ENCODE measurements around the gene KIFC3. TPM values are rescaled to one million over a fixed set of nuclear protein-coding genes. Genes with fewer than 3 reads are reported as not detected.
A peak's percentile ranks its signal among the peaks of the same experiment; 100 is the strongest.
"Not testable (repeated sequence)": the region's sequence is repeated elsewhere in the genome, so short reads cannot be mapped to it uniquely, and the experiment has no call there.

The KIFC3 gene
- total and polyA plus RNA-seq, 4 donors, result 24.3 to 55.7 (median 45.0) TPM

- no peak overlapping the region for H3K4me3 ChIP-seq (ENCODE audit: low read depth, low read length)
- H3K9me3 ChIP-seq (ENCODE audit: control insufficient read depth, insufficient read depth, low read length), result no peaks in the 10 kb centered on the region
- H3K36me3 ChIP-seq (ENCODE audit: control insufficient read depth, insufficient read depth, low read length), result no peaks in the 10 kb centered on the region
- 20% methylated on average over 12 of the region's 13 CpGs for WGBS (ENCODE audit: insufficient coverage)
- H3K4me1 ChIP-seq (ENCODE audit: control insufficient read depth, insufficient read depth, low read length), result peaks cover 8% of the 10 kb centered on the region
- DNase-seq (ENCODE audit: low read depth in 4 of 6, low spot score in 6 of 6), result peak in 5 of 6 donors; percentile 40 to 96 (median 59)
- no peaks in the 10 kb centered on the region for H3K27me3 ChIP-seq (ENCODE audit: control insufficient read depth, insufficient read depth, low read length)
- peak overlapping the region; percentile 3 for H3K27ac ChIP-seq (ENCODE audit: low read depth, low read length)
Measured at GRCh38 chr16:57838161-57838560, 35.9 kb upstream of the KIFC3 start.

DNA sequence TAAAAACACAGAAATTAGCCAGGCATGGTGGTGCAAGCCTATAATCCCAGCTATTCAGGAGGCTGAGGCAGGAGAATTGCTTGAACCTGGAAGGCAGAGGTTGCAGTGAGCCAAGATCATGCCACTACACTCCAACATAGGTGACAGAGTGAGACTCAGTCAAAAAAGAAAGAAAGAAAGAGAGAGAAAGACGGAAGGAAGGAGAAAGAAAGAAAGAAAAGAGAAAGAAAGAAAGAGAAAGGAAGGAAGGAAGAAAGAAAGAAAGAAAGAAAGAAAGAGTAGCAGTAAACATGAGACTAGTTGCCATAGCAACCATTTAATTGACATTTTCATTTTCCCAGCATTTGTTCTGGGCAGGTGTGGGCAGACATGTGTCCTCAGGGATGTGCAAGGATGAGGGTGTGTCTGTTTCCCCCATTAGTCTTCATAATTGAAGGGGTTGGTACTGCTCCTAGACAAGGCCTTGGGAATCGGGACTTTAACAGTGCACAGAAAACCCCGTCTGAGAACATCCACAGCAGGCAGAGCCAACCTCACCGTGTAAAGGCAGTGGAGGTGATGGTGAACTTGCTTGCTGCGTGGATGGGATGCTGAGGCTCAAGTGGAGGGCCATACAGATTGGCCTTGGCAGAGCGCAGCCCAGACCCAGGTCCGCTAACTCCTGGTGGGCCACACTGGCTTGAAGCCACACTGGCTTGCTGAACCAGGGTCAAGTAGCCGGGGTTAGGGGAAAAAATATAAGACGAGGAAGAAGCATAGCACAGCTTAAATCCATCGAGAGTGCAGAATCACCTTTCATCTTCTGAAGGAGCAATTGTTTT is 35.2 kb upstream of the KIFC3 start:
- Histone ChIP-seq H3K9me3 (ENCODE audit: control insufficient read depth, insufficient read depth, low read length) (no peaks in the 10 kb centered on the region), H3K4me3 (ENCODE audit: low read depth, low read length) (no peak overlapping the region), H3K27ac (ENCODE audit: low read depth, low read length) (peak overlapping the region; percentile 3), H3K4me1 (ENCODE audit: control insufficient read depth, insufficient read depth, low read length) (peaks cover 8% of the 10 kb centered on the region), H3K27me3 (ENCODE audit: control insufficient read depth, insufficient read depth, low read length) (no peaks in the 10 kb centered on the region), H3K36me3 (ENCODE audit: control insufficient read depth, insufficient read depth, low read length) (no peaks in the 10 kb centered on the region)
- WGBS (ENCODE audit: insufficient coverage), result 59% methylated on average over 7 of the region's 10 CpGs
- peak in 2 of 6 donors; percentile 40 to 80 for DNase-seq (ENCODE audit: low read depth in 4 of 6, low spot score in 6 of 6)

DNA sequence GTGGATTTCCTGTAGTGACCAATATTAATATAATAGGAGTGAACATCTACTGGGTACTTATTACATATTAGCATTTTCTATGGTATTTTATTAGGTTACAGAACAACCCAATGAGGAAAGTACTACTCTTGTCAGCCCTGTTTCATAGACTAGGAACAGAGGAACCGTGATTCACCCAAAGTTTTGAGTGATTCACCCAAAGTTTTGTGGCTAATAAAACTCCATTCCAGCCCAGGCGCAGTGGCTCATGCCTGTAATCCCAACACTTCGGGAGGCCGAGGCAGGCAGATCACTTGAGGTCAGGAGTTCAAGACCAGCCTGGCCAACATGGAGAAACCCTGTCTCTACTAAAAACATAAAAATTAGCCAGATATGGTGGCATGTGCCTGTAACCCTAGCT is 33.1 kb upstream of the KIFC3 start:
- not testable (repeated sequence) for H3K9me3 ChIP-seq (ENCODE audit: control insufficient read depth, insufficient read depth, low read length); H3K4me1 ChIP-seq (ENCODE audit: control insufficient read depth, insufficient read depth, low read length); DNase-seq (ENCODE audit: low read depth in 4 of 6, low spot score in 6 of 6); H3K27me3 ChIP-seq (ENCODE audit: control insufficient read depth, insufficient read depth, low read length); H3K36me3 ChIP-seq (ENCODE audit: control insufficient read depth, insufficient read depth, low read length); H3K4me3 ChIP-seq (ENCODE audit: low read depth, low read length); H3K27ac ChIP-seq (ENCODE audit: low read depth, low read length)
- 76% methylated on average over 2 of the region's 4 CpGs for WGBS (ENCODE audit: insufficient coverage)

DNA sequence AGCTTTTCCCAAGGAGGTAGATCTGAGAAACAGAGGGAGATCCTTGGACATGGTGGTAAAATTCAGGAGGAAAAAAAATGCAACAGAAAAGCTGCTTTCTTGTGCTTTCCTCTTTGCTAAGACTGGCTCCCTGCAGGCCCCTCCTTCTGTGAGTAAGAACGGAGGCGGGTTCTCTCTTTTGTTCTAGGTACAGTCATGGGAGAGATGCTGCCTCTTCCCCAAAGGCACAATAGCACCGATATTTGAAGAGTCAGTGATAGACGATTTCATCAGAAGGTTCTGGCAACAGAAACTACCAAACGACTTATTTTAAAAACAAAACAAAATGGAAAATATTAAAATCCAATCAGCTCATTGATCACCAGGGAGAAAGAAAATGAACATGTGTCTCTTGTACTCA is 32.6 kb upstream of the KIFC3 start:
- DNase-seq (ENCODE audit: low read depth in 4 of 6, low spot score in 6 of 6), result peak in 1 of 6 donors; percentile 75
- no peak overlapping the region for H3K4me3 ChIP-seq (ENCODE audit: low read depth, low read length)
- no peak overlapping the region for H3K27ac ChIP-seq (ENCODE audit: low read depth, low read length)
- H3K36me3 ChIP-seq (ENCODE audit: control insufficient read depth, insufficient read depth, low read length), result no peaks in the 10 kb centered on the region
- peaks cover 8% of the 10 kb centered on the region for H3K4me1 ChIP-seq (ENCODE audit: control insufficient read depth, insufficient read depth, low read length)
- H3K27me3 ChIP-seq (ENCODE audit: control insufficient read depth, insufficient read depth, low read length), result no peaks in the 10 kb centered on the region
- no CpG with 5 or more reads among the region's 5 CpGs for WGBS (ENCODE audit: insufficient coverage)
- no peaks in the 10 kb centered on the region for H3K9me3 ChIP-seq (ENCODE audit: control insufficient read depth, insufficient read depth, low read length)

DNA sequence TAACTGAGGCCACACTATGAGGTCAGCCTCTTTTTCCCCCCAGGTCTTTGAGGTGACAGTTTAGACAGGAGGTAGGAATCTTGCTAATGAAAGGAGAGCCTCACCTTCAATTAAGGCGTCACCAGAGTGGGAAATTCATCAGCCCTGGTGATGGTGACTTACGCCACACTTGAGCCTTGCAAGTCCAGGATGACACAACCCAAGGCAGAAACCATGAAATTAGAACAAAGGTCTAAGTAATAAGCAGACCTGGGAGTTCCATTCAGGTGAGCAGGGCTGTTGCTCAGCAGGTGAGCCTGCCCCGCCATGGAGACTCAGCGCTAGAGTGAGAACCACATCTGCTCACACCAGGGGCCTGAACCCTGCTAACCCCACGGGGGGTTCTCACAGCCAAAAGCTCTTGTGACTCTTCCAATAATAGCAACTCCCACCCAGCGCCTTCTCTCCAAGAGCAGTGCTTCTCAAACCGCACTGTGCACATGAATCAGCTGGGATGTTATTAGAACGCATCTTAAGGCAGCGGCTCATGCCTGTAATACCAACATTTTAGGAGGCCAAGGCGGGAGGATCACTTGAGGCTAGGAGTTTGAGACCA is 28.7 kb upstream of the KIFC3 start:
- Histone ChIP-seq H3K36me3 (ENCODE audit: control insufficient read depth, insufficient read depth, low read length) (no peaks in the 10 kb centered on the region), H3K4me1 (ENCODE audit: control insufficient read depth, insufficient read depth, low read length) (peaks cover 8% of the 10 kb centered on the region), H3K4me3 (ENCODE audit: low read depth, low read length) (no peak overlapping the region), H3K9me3 (ENCODE audit: control insufficient read depth, insufficient read depth, low read length) (no peaks in the 10 kb centered on the region), H3K27ac (ENCODE audit: low read depth, low read length) (no peak overlapping the region), H3K27me3 (ENCODE audit: control insufficient read depth, insufficient read depth, low read length) (no peaks in the 10 kb centered on the region)
- 78% methylated on average over 5 of the region's 10 CpGs for WGBS (ENCODE audit: insufficient coverage)
- no peak for DNase-seq (ENCODE audit: low read depth in 4 of 6, low spot score in 6 of 6)

DNA sequence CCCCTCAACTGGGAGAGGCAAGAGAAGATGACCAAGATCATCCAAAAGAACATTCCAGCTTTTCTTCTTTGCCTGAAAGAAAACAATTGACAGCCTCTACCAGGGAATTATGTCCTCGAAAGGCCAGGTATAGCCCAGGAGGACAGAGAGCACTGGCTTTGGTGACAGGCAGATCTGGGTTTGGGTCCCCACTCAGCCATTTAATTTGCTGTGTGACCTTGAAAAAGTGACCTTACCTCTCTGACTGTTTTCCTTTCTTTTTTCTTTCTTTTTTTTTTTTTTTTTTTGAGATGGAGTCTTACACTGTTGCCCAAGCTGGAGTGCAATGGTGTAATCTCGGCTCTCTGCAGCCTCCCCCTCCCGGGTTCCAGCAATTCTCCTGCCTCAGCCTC is 27.7 kb upstream of the KIFC3 start:
- 92% methylated on average over 3 of the region's 3 CpGs for WGBS (ENCODE audit: insufficient coverage)
- Histone ChIP-seq H3K27ac (ENCODE audit: low read depth, low read length) (no peak overlapping the region), H3K4me1 (ENCODE audit: control insufficient read depth, insufficient read depth, low read length) (peaks cover 8% of the 10 kb centered on the region), H3K27me3 (ENCODE audit: control insufficient read depth, insufficient read depth, low read length) (no peaks in the 10 kb centered on the region), H3K4me3 (ENCODE audit: low read depth, low read length) (no peak overlapping the region), H3K9me3 (ENCODE audit: control insufficient read depth, insufficient read depth, low read length) (no peaks in the 10 kb centered on the region), H3K36me3 (ENCODE audit: control insufficient read depth, insufficient read depth, low read length) (no peaks in the 10 kb centered on the region)
- no peak for DNase-seq (ENCODE audit: low read depth in 4 of 6, low spot score in 6 of 6)

GRCh38 chr16:57828272-57829161 is 26.2 kb upstream of the KIFC3 start:
- H3K4me3 ChIP-seq (ENCODE audit: low read depth, low read length), result no peak overlapping the region
- H3K4me1 ChIP-seq (ENCODE audit: control insufficient read depth, insufficient read depth, low read length), result peaks cover 13% of the 10 kb centered on the region
- H3K27me3 ChIP-seq (ENCODE audit: control insufficient read depth, insufficient read depth, low read length), result no peaks in the 10 kb centered on the region
- 96% methylated on average over 11 of the region's 13 CpGs for WGBS (ENCODE audit: insufficient coverage)
- no peak overlapping the region for H3K27ac ChIP-seq (ENCODE audit: low read depth, low read length)
- no peaks in the 10 kb centered on the region for H3K9me3 ChIP-seq (ENCODE audit: control insufficient read depth, insufficient read depth, low read length)
- H3K36me3 ChIP-seq (ENCODE audit: control insufficient read depth, insufficient read depth, low read length), result no peaks in the 10 kb centered on the region
- no peak for DNase-seq (ENCODE audit: low read depth in 4 of 6, low spot score in 6 of 6)

- Histone ChIP-seq H3K27ac (ENCODE audit: low read depth, low read length) (no peak overlapping the region), H3K27me3 (ENCODE audit: control insufficient read depth, insufficient read depth, low read length) (no peaks in the 10 kb centered on the region), H3K4me3 (ENCODE audit: low read depth, low read length) (no peak overlapping the region), H3K36me3 (ENCODE audit: control insufficient read depth, insufficient read depth, low read length) (no peaks in the 10 kb centered on the region), H3K4me1 (ENCODE audit: control insufficient read depth, insufficient read depth, low read length) (peaks cover 13% of the 10 kb centered on the region), H3K9me3 (ENCODE audit: control insufficient read depth, insufficient read depth, low read length) (no peaks in the 10 kb centered on the region)
- WGBS (ENCODE audit: insufficient coverage), result 65% methylated on average over 21 of the region's 22 CpGs
- peak in 1 of 6 donors; percentile 31 for DNase-seq (ENCODE audit: low read depth in 4 of 6, low spot score in 6 of 6)
Measured at GRCh38 chr16:57826706-57827625, 24.7 kb upstream of the KIFC3 start.

DNA sequence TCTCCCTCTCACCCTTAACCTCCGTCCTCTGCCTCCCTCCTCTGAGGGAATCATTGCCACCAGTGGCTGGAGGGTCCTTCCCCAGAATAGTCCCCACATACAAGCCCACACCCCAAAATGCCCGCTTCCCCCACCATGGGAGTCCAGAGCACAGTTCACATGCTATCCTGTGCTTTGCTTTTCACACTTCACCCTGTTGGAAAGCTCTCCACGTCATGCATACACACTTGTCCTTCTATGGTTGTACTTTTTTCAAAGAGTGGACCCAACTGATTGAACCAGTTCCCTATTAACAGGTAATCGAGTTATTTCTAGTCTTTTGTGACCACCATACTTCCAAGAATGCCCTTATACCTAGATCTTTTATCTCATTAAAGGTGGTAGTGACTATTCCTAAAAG is 23.8 kb upstream of the KIFC3 start:
- H3K9me3 ChIP-seq (ENCODE audit: control insufficient read depth, insufficient read depth, low read length), result no peaks in the 10 kb centered on the region
- H3K27ac ChIP-seq (ENCODE audit: low read depth, low read length), result no peak overlapping the region
- H3K4me1 ChIP-seq (ENCODE audit: control insufficient read depth, insufficient read depth, low read length), result peaks cover 13% of the 10 kb centered on the region
- no peak for DNase-seq (ENCODE audit: low read depth in 4 of 6, low spot score in 6 of 6)
- no peaks in the 10 kb centered on the region for H3K36me3 ChIP-seq (ENCODE audit: control insufficient read depth, insufficient read depth, low read length)
- no peaks in the 10 kb centered on the region for H3K27me3 ChIP-seq (ENCODE audit: control insufficient read depth, insufficient read depth, low read length)
- WGBS (ENCODE audit: insufficient coverage), result 84% methylated on average over 3 of the region's 4 CpGs
- no peak overlapping the region for H3K4me3 ChIP-seq (ENCODE audit: low read depth, low read length)
